GM19023 (cell line): ENCODE results near the gene ENAM.

Source experiments
- ATAC-seq: cut with Tn5 transposase; IDR thresholded peaks from one replicate; pipeline ENCODE4 v1.9.1; 2021; ENCODE audit warnings: mild to moderate bottlenecking, moderate library complexity; ENCODE audit not compliant: unreplicated experiment

Gene ENAM, protein sequence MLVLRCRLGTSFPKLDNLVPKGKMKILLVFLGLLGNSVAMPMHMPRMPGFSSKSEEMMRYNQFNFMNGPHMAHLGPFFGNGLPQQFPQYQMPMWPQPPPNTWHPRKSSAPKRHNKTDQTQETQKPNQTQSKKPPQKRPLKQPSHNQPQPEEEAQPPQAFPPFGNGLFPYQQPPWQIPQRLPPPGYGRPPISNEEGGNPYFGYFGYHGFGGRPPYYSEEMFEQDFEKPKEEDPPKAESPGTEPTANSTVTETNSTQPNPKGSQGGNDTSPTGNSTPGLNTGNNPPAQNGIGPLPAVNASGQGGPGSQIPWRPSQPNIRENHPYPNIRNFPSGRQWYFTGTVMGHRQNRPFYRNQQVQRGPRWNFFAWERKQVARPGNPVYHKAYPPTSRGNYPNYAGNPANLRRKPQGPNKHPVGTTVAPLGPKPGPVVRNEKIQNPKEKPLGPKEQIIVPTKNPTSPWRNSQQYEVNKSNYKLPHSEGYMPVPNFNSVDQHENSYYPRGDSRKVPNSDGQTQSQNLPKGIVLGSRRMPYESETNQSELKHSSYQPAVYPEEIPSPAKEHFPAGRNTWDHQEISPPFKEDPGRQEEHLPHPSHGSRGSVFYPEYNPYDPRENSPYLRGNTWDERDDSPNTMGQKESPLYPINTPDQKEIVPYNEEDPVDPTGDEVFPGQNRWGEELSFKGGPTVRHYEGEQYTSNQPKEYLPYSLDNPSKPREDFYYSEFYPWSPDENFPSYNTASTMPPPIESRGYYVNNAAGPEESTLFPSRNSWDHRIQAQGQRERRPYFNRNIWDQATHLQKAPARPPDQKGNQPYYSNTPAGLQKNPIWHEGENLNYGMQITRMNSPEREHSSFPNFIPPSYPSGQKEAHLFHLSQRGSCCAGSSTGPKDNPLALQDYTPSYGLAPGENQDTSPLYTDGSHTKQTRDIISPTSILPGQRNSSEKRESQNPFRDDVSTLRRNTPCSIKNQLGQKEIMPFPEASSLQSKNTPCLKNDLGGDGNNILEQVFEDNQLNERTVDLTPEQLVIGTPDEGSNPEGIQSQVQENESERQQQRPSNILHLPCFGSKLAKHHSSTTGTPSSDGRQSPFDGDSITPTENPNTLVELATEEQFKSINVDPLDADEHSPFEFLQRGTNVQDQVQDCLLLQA

DNA sequence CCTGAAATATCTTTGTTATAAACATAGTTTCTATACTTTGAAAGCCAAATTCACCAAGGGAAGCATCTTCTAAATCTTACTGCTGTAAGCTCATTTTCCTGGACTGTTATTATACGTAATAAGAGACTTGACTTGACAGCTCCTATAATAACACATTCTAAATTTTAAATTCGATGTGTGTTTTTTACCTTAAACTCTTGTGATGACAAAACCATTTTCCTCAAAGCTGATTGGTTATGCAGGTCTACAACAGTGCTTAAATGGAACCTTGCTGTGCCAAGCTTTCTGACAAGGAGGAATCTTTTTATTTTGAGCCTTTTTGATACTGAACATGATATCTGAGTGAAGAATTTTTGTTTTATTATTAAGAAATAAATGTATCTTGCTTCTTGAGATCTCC lies at the start of gene ENAM:
ENAM (plus strand) TSS at position 301 of the 400 bp plus-strand sequence. CDS start 757 bp downstream, outside the sequence.
- ATAC-seq: no peak

DNA sequence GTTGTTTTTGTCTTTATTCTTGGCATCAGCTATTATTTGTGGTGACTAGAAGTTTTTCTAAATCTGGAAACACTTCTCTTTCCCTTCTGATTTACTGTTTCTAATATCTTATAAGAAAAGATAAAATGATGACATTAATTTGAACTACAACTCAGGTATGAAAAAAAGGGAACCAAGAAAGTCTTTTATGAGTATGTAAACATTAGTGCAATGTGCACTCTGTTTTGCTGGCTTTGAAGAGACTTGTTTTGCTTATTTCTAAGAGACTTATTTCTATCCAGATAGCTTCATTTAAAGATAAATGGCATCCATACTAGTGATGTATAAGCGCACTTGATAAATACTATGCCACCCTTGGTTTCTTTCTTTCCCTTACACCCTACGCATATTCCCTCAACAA lies 46.6 kb upstream of the ENAM start:
- no peak for ATAC-seq

DNA sequence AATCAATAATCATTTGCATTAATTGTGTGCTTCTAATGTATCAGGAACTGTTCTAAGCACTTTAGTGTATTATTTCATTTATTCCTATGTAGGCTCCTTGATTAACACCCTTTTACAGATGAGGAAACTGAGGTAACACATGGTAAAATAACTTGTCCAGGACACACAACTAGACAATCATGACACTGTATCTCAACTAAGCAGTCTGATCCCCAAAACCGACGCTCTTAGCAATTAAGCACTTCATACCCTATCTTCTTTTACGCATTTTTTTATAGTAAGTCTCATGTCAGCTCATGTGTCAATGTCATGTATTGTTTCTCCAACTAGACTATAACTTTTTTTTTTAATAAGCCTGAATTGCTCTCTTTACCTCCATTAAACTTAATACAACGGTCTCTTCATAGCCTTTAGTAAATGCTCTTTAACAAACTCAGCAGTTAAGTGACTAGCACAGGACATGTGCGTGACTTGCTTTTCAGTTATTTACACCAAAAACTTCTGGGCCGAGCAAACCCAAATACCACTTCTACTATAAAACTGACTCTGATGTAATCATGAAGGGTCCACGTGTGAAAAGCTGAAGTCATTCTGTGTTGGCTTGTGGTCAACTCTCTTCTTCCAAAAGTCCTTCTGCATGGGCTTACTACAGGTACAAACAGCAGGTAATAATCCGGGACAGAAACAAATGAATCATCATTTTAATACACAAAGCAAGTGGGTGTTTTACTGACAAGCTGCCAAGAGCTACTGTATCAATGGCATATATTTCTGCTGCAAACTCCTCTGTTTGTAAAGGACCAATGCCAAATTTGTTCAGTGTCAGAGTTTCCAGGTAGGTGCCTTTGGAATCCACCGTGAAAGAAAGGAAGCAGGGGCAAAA lies 44.4 kb upstream of the ENAM start:
- no peak for ATAC-seq

DNA sequence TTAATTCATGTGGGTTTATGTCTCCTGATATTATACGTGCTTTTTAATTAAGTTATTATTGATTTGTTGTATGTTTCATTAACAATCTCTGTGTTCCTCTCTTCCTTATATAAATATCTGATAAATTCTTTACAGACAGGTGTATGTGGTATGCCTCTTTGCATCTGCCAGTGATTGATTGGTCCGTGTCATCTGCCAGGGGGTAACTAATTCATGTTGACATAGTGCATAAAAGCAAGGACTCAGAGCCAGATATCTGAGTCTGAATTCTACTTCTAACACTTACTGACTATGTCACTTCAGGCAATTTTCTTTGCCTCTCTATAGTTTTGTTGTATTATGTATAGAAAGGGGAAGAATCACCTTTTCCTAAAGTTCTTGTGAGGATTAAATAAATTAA lies 41.7 kb upstream of the ENAM start:
- ATAC-seq: no peak

DNA sequence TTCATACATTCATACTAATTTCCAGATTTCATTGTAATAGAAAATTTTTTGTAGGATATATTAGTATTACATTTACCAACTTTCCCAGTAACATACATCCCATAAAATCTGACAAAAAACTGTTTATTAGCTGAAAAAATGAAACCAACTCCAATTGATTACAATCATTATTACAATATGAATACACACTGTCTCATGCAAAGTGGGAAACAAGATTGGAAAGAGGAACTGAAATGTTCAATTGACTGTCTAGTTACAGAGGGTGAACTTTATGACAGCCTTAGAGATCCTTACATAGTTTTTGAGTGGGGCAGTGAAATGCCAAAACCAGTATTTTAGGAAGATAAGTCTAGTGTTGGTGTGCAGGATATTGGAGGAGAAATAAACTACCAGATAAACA lies 38.8 kb upstream of the ENAM start:
- peak; percentile 89 for ATAC-seq

DNA sequence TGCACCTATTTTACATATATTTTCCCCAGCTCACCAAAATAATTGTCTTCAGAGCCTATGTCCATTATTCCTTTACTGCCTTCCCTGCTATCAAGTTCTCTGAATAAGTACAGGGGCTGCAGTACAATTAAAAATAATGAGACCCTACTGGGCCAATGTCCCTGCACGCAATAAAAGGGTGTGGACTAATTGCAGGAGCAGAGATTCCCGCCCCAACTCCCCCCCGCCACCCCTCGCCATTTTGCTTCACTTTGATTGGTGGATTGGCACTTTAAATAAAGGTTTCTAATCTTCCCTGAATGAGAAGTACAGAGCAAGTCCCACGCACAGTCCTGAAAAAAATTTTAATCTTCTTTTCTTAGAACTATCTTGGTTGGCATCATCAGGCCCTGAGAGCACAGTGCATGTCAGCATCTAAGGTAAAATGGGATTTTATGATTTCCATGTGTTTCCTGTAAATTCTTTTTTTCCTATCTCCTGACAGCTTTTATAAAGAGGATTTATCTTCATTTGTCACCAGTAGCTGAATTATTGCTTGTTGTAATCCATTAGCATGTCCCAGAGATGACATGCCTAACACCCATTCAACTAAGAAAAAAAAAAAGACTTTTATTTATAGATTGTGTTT lies 36.5 kb upstream of the ENAM start, which contains the start of gene AMBN:
AMBN (plus strand) TSS at position 302 of the 628 bp plus-strand sequence; CDS start at position 405, 103 bp downstream.
- ATAC-seq: no peak

DNA sequence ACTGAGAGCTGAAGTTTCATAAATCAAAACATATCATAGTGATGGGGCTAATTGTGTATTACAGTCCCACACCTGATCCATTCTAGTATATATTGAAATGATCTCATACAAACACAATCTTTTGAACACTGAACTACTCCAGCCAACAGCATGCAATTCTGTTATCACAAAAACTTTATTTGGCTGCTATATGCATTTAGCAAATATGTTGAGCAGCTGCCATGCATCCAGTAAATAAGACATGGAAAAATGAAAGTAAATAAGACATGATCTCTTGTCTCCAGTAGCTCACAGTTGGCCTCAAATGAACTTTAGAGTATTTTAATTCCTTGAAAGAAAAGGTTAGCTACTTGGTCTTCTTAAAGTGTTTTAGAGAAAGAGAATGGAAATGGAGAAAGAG lies 34.3 kb upstream of the ENAM start:
- no peak for ATAC-seq

DNA sequence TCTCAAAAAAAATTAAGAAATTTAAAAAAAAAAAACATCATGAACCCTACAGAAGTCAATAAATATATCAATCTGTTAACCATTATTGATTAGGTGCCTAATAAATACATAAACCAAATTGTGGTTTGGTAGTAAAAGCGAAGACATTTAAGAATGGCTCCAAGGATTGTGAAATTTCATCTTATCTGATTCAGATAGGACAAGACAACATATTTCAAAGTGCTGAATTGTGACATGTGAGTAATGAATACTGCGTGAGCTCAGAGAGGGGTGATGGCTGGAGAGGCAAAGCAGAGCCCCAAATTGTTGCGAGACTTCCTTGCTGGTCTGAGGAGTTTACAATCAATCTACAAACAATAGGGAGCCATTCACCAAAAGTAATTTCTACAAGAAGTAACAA lies 28.2 kb upstream of the ENAM start:
- ATAC-seq: no peak

DNA sequence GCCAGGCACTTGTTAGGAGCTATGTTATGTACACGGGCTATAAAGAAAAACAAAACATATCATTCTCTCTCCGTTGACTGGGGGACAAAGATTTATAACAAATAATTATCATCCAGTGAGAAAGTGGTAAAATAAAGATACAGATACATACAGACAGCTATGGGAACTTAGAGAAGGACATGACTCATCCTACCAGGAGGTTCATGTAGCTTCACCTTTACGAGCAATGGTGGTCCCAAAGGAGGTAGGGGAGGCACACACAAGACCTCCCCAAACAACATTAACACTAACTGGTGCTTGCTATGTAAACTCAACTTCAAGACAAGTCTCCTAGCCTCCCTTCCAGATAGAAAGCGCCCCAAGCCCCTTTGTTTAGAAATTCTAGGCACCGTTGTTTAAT lies 27.6 kb upstream of the ENAM start:
- ATAC-seq: no peak

DNA sequence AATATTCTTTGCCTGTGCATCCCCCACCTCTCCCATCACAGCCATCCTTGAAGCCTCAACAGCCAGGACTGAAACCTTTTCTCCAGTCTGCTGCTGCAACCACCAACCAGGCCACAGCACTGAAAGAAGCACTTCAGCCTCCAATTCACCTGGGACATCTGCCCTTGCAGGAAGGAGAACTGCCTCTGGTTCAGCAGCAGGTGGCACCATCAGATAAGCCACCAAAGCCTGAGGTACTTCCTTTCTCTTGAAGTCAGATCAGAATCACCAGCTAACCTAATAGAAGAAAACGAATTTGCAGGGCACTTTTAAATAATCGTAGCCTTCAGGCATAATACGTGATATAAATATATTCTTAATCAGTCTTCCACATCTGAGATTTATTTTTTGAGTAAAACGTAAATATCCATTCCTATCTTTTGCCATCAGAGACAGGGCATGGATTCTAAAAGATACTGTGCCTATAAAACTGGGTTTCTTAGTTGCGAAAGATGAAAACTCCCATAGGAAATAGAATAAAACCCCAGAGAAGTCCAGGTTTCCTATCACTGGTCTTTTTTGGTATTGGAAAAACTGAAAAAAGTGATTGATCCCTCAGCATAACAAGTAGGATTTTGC lies 27.0 kb upstream of the ENAM start:
- ATAC-seq: peak; percentile 97

DNA sequence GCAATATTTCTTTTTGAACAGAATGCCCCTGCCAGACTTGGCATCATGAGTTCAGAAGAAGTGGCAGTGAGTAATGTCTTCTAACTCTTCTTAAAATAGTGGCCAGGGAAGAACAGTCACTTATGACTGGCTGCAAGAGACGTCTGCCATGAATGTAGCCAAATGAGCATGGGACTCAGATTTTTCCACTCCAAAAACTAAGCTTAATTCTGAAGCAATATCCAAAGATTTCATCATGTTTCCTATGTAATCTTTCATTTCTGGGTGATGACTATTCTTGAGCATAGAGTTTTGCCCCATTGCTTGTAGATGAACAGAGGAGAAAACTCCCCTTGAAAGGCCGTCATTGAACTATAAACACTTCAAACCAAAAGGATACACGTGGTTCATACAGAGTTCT lies 24.7 kb upstream of the ENAM start:
- ATAC-seq: no peak

DNA sequence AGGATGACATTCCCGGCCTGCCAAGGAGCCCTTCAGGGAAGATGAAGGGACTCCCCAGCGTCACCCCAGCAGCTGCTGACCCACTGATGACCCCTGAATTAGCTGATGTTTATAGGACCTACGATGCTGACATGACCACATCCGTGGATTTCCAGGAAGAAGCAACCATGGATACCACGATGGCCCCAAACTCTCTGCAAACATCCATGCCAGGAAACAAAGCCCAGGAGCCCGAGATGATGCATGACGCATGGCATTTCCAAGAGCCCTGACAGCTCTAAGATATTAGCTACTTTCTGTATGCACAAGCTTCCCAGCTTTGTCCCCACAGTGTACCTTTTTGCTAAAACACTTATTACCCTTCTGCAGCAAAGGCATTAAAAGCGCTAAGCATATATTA lies 22.1 kb upstream of the ENAM start:
- ATAC-seq: no peak

DNA sequence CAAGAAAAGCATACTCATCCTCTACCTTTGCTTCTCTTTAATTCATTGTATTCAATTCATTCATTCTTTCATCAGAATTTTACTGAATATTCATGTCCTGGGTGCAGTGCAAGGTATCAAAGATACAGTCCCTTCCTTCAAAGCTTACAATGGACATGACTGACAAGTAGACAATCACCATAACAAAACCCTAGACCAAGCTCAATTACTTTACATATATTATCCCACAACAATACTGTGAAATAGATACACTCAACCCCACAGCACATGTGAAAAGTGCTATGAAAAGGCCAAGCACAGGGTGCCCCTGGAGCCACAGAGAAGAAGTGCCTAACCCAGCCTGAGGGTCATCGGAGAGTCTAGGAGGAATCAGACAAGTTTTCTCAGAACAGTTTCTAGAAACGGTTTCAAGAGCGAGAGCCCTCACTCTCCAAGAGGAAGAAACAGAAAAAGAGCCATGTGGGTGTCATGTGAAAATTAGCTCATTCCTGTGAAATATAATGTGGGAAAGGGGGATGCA lies 21.1 kb upstream of the ENAM start:
- ATAC-seq: no peak

DNA sequence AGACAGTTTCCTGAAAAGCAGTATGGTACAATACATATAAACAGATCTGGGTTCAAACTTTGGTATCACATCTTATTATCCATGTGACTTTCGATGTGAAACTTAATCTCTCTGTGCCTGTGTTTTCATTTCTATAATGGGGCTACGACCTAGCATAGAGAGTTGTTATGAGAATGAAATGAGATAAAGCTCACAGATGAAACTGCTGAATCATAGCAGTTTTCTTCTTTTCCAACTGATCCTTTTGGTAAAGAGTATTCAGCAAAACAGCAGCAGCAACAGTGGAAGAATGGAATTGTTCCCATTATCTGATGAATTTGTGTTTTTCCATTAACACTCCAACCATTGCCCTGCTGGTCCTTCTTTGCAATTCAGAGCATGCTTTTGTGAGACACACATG lies 20.2 kb upstream of the ENAM start:
- no peak for ATAC-seq

DNA sequence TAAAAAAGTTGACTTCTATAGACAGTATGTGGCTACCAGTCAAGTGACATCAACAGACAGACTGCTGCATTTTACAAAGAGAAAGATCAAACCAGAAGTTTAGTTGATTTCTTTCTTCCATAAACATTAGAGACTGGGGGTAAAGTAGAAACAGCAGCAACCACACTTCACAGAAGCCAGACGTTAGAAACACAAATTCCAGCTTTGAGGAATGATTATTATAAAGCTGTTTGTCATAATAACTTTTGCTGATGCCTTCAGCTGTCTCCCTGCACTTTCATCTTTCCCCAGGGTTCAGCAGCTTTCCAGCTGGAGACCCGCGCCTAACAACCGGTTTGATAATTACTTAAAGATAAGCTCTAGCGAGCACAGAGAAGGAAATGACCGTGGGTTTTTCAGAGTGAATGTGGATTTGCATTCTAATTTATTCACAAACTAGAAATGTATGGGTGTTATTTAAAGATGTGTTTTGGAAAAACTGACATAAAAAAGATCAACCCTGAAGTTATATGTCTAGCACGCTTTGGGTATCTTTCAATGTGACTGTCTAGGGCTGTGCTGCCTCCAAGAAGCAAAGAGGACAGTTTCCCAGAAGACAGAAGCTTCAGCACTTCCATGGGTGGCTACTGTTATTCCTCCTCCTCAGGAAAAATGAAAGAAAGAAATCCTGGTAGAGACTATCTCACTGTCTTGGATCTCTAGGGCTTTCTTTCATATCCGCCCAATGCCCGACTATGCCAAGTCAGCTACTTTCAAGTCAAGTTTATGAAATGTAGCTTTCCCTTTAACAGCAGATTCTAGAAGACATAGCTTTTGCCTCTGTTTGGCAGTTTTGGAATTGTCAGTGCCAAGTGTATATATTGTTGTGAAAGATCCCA lies 15.0 kb upstream of the ENAM start:
- ATAC-seq: peak; percentile 62

DNA sequence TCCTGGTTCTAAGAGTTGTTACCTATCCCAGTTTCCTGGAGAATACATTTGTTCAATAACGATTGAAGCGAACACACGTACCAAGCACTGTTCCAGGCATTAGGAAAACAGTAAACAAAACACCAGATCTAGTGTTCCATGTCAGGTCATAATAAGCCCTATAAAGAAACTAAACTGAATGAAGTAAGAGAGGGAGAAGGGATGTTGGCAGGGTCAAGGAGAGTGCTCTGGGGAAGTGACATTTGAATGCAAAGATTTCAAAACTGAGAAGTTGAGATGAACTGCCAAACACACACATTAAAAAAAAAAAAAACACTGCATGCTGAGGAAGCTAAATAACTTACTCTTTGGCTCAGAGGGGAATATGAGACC lies 14.4 kb upstream of the ENAM start:
- ATAC-seq: no peak

DNA sequence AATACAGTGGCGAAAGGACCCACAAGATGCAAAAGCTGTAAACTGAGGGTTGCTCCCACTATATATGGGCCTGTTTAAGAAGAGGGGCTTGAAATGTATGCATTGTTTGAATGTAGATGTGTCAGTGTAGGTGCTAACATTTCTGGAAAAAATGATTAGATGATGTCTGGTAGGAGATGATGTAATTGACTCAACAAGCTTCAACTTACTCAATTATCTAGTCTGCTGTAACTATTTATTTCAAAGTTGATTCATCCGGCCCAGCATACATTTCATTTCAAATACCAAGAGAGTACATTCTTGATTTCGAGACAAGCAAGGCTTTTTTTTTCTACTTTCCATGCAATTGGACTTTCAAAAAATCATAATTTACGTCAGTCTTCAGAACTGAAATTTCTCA lies 9.3 kb upstream of the ENAM start:
- ATAC-seq: no peak

DNA sequence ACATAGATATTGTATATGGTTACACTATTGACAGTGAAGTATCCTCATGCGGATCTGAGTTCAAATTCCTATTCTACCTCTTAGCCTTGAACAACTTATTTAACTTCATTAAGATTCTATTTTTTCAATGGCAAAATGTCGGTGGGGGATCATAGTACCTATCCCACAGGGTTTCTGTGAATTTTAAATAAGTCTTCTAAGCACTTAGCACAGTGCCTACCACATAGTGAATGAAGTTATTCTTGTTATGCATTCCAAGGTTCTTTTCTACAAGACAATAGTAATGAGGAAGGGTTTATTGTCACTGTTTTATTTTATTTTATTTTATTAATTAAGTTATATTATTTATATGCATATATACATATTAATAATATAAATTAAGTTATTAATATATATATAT lies 8.8 kb upstream of the ENAM start:
- no peak for ATAC-seq
